Uterus (tissue), 2 donors: ENCODE data around the gene NAA15.

Experiments used
- POLR2A ChIP-seq, 2 donors: fragments of 450-650 bp; IDR thresholded peaks; one replicate each; pipeline ENCODE4 v1.6.1; 2016; ENCODE audit warnings: antibody characterized with exemption in 2 of 2, mild to moderate bottlenecking in 1 of 2, moderate library complexity in 1 of 2
- TF ChIP-seq, protein P1 (sequence below), 4 experiments: fragments of 200-600 bp in 2 of 4; fragments of 450-650 bp in 2 of 4; sonication (generic) in 2 of 4; IDR thresholded peaks; one replicate each; pipeline ENCODE4 v1.5.1; 2016 to 2019; ENCODE audit warnings: antibody characterized with exemption in 4 of 4, mild to moderate bottlenecking in 2 of 4, moderate library complexity in 1 of 4

GRCh38 chr4:139469216-139469615 is 167.9 kb downstream of the NAA15 start:
- TF ChIP-seq, protein P1, sequence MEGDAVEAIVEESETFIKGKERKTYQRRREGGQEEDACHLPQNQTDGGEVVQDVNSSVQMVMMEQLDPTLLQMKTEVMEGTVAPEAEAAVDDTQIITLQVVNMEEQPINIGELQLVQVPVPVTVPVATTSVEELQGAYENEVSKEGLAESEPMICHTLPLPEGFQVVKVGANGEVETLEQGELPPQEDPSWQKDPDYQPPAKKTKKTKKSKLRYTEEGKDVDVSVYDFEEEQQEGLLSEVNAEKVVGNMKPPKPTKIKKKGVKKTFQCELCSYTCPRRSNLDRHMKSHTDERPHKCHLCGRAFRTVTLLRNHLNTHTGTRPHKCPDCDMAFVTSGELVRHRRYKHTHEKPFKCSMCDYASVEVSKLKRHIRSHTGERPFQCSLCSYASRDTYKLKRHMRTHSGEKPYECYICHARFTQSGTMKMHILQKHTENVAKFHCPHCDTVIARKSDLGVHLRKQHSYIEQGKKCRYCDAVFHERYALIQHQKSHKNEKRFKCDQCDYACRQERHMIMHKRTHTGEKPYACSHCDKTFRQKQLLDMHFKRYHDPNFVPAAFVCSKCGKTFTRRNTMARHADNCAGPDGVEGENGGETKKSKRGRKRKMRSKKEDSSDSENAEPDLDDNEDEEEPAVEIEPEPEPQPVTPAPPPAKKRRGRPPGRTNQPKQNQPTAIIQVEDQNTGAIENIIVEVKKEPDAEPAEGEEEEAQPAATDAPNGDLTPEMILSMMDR (IDR thresholded peaks at IDR 0.05), result no peak
- no peak for TF ChIP-seq POLR2A (IDR thresholded peaks at IDR 0.05)
